Prostate gland (tissue), 2 donors: ENCODE results near the gene ACSF3. TPM values are rescaled to one million over a fixed set of nuclear protein-coding genes. Genes with fewer than 3 reads are reported as not detected.

Experiments used
- DNase-seq: peaks from one replicate; pipeline ENCODE4 v3.0.0-alpha.2; 2019; ENCODE audit warnings: low spot score
- H3K27ac ChIP-seq, 2 donors: fragments of 200-600 bp; sonication (generic); 2 replicates each; pipeline ENCODE4 v1.5.1; 2017 to 2019
- H3K27me3 ChIP-seq: fragments of 200-600 bp; sonication (generic); replicated peaks from 2 replicates; pipeline ENCODE4 v1.5.1; 2019; ENCODE audit not compliant: insufficient read depth
- H3K36me3 ChIP-seq, 2 donors: fragments of 200-600 bp; sonication (generic); 1 replicate in 1 of 2; 2 replicates in 1 of 2; pipeline versions ENCODE4 v1.5.1 to v1.8.1; 2017 to 2019
- H3K4me1 ChIP-seq: fragments of 200-600 bp; sonication (generic); replicated peaks from 2 replicates; pipeline ENCODE4 v1.5.1; 2019
- H3K4me3 ChIP-seq, 2 donors: fragments of 200-600 bp; sonication (generic); 2 replicates each; pipeline ENCODE4 v1.5.1; 2017 to 2019
- H3K9me3 ChIP-seq: fragments of 200-600 bp; sonication (generic); 2 replicates; pipeline ENCODE4 v1.5.1; 2017
- POLR2A ChIP-seq: fragments of 450-650 bp; IDR thresholded peaks from one replicate; pipeline ENCODE4 v1.6.1; 2016; ENCODE audit warnings: antibody characterized with exemption, mild to moderate bottlenecking
- POLR2AphosphoS5 ChIP-seq: sonication (generic); formaldehyde crosslinking; IDR thresholded peaks from one replicate; pipeline ENCODE4 v1.6.1; 2017; ENCODE audit warnings: antibody characterized with exemption
- WGBS: methylation state at CpG from one replicate; pipeline ENCODE4 v1.1.5; 2018; 5-methylcytosine and 5-hydroxymethylcytosine counted together
- intact Hi-C: fragments of 100-400 bp; cut with DNase I; formaldehyde crosslinking; loops from one replicate; pipeline ENCODE4 v1.14.2; 2022
- total RNA-seq, 2 donors: library from RNA; depleted of rRNA; stranded (reverse); fragments of >200 nt; gene quantifications; one replicate each; pipeline ENCODE4 v1.1.0, GENCODE V29; 2016
- TF ChIP-seq, protein P1 (sequence below), 4 experiments: fragments of 200-600 bp in 2 of 4; fragments of 450-650 bp in 2 of 4; sonication (generic) in 2 of 4; IDR thresholded peaks; 1 replicate in 3 of 4; 2 replicates in 1 of 4; pipeline ENCODE4 v1.5.1; 2016 to 2019; ENCODE audit warnings: antibody characterized with exemption in 4 of 4, mild to moderate bottlenecking in 2 of 4, moderate library complexity in 2 of 4

Gene ACSF3
- total RNA-seq, 2 donors from 2014 or later, result 42.1 to 80.5 TPM

DNA sequence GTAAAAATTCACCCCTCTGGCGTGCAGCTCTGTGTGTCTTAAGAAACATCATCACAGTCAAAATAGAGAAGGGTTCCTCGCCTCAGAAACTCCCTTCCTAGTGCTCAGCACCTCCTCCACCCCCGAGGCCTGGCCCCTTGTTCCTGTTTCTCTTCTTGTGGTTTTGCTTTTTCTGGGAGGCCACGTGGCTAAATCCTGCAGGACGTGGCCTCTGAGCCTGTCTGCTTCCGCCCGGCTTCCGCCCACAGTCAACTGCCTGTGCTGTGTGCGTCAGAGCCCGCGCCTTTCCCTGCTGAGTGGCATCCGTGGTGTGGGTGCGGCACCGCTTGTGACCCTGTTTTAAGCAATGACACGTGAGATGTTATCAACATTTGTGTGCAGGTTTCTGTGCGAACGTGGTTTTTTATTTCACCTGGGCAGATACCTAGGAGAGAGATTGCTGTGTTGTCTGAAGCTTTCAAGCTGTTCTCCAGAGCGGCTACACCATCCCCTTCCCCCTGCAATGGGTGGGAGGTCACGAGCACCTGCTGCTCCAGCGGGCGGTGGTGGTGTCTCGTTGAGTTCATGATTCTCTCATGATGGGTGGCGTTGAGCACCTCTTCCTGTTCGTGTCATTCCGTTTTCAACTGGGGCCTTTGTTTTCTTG lies 21.7 kb downstream of the ACSF3 start:
- H3K9me3 ChIP-seq, result no peaks in the 10 kb centered on the region
- no peaks in the 10 kb centered on the region for H3K27me3 ChIP-seq
- intact Hi-C loops, result no loop called here
- 68% methylated on average over 25 of the region's 25 CpGs for WGBS
- no peak overlapping the region for H3K27ac ChIP-seq
- DNase-seq, result peak; percentile 13
- H3K4me3 ChIP-seq, result no peak overlapping the region
- no peaks in the 10 kb centered on the region for H3K36me3 ChIP-seq
- no peaks in the 10 kb centered on the region for H3K4me1 ChIP-seq
- TF ChIP-seq POLR2AphosphoS5 (no peak), POLR2A (no peak)
- TF ChIP-seq, protein P1, sequence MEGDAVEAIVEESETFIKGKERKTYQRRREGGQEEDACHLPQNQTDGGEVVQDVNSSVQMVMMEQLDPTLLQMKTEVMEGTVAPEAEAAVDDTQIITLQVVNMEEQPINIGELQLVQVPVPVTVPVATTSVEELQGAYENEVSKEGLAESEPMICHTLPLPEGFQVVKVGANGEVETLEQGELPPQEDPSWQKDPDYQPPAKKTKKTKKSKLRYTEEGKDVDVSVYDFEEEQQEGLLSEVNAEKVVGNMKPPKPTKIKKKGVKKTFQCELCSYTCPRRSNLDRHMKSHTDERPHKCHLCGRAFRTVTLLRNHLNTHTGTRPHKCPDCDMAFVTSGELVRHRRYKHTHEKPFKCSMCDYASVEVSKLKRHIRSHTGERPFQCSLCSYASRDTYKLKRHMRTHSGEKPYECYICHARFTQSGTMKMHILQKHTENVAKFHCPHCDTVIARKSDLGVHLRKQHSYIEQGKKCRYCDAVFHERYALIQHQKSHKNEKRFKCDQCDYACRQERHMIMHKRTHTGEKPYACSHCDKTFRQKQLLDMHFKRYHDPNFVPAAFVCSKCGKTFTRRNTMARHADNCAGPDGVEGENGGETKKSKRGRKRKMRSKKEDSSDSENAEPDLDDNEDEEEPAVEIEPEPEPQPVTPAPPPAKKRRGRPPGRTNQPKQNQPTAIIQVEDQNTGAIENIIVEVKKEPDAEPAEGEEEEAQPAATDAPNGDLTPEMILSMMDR (IDR thresholded peaks at IDR 0.05), result no peak

DNA sequence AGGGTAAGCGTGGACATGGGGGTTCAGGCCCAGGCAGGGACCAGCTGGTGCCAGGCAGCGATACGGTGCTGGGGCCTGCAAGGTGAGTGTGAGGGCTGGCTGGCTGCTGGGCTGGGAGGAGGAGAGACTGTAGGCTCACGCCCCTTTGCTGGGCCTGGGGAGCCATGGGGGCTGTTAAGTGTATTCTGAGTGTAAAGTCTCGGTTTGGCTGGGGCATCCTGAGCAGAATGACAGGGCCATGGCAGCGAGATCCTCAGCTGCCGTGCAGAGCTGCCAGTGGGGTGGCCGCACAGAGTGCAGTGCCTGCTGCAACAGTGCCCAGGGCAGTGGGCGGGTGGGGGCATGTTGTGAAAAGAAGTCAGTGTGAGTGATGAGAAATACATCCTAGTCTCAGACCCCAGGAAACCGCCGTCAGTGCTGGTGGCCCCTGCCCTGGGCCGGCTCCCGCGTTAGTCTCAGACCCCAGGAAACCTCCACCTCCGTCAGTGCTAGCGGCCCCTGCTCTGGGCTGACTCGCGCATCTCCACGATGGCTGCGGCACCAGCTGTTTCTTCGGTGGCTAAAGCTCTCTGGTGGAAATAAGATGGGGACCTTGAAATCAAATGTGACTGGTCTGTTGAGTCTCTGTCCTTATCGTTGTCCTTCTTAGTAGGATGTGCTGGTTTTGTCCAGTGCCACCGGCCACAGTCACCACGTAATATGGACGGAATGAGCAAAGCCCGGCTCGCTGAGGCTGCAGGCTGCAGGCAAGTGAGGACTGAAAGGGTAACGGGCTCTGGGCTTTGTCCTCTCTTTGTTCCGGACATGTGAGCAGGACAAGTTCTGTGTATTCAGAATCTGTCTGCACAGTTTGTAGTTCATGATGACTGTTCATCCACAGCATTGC lies 22.9 kb downstream of the ACSF3 start:
- no peak overlapping the region for H3K4me3 ChIP-seq
- no peak overlapping the region for H3K27ac ChIP-seq
- H3K4me1 ChIP-seq, result no peaks in the 10 kb centered on the region
- intact Hi-C loops, result no loop called here
- no peak for TF ChIP-seq POLR2AphosphoS5
- TF ChIP-seq, protein P1 (IDR thresholded peaks at IDR 0.05), result no peak
- TF ChIP-seq POLR2A, result no peak
- WGBS, result 88% methylated on average over 29 of the region's 29 CpGs
- no peaks in the 10 kb centered on the region for H3K36me3 ChIP-seq
- H3K9me3 ChIP-seq, result no peaks in the 10 kb centered on the region
- DNase-seq, result no peak
- H3K27me3 ChIP-seq, result no peaks in the 10 kb centered on the region

DNA sequence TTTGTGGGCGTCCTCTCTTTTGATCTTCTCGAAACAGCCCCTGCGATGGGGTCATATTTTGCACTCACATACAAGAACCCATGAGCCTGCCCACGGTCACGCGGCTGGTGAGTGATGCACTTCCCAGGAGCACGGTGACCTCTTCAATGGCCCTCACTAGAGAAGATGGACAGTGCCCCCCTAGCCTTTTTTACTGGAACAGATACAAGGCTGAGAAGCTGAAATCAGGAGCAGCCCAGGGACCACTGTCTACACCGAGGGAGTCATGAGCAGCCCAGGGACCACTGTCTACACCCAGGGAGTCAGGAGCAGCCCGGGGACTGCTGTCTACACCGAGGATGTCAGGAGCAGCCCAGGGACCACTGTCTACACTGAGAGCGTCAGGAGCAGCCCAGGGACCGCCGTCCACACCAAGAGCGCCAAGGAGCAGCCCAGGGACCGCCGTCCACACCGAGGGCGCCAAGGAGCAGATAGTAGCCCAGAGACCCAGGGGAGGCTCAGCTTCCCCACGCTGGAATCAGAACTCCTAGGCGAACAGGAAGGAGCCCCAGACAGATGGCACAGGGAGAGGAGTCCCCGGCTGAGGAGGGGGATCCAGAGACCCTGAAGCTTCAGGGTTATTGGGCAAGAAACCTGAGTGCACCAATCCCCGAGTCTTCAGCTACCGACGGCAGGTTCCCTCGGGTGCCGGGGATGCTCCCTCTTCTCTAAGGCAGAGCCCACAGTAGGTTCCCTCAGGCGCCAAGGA lies 23.7 kb downstream of the ACSF3 start:
- no peaks in the 10 kb centered on the region for H3K4me1 ChIP-seq
- H3K9me3 ChIP-seq, result no peaks in the 10 kb centered on the region
- no peak for DNase-seq
- H3K4me3 ChIP-seq, result no peak overlapping the region
- TF ChIP-seq, protein P1 (IDR thresholded peaks at IDR 0.05), result no peak
- no peak for TF ChIP-seq POLR2AphosphoS5
- TF ChIP-seq POLR2A, result no peak
- no peaks in the 10 kb centered on the region for H3K36me3 ChIP-seq
- no peak overlapping the region for H3K27ac ChIP-seq
- no peaks in the 10 kb centered on the region for H3K27me3 ChIP-seq
- intact Hi-C loops, result no loop called here
- 94% methylated on average over 26 of the region's 27 CpGs for WGBS

DNA sequence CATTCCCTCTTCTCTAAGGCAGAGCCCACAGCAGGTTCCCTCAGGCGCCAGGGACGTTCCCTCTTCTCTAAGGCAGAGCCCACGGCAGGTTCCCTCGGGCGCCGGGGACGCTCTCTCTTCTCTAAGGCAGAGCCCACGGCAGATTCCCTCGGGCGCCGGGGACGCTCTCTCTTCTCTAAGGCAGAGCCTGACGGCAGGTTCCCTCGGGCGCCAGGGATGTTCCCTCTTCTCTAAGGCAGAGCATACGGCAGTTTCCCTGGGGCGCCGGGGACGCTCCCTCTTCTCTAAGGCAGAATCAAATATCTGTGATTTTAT lies 24.3 kb downstream of the ACSF3 start:
- no peak for DNase-seq
- Histone ChIP-seq H3K27ac (no peak overlapping the region), H3K27me3 (no peaks in the 10 kb centered on the region), H3K4me3 (no peak overlapping the region), H3K9me3 (no peaks in the 10 kb centered on the region), H3K4me1 (peaks cover 3% of the 10 kb centered on the region), H3K36me3 (no peaks in the 10 kb centered on the region)
- intact Hi-C loops, result no loop called here
- TF ChIP-seq, protein P1 (IDR thresholded peaks at IDR 0.05), result no peak
- no peak for TF ChIP-seq POLR2A
- no peak for TF ChIP-seq POLR2AphosphoS5
- WGBS, result 77% methylated on average over 19 of the region's 19 CpGs
